Liver (tissue), 3 donors: ENCODE results near the gene PTPRH.

ENCODE experiments used
- FOXA1 ChIP-seq: IDR thresholded peaks from 2 replicates; pipeline ENCODE4 v1.6.1; 2016; ENCODE audit warnings: antibody characterized with exemption
- MAX ChIP-seq: IDR thresholded peaks from 2 replicates; pipeline ENCODE4 v1.6.1; 2016; ENCODE audit warnings: antibody characterized with exemption
- SP1 ChIP-seq: IDR thresholded peaks from 2 replicates; pipeline ENCODE4 v1.6.1; 2018; ENCODE audit warnings: antibody characterized with exemption, mild to moderate bottlenecking
- TF ChIP-seq, protein P1 (sequence below): fragments of 150-350 bp; IDR thresholded peaks from 2 replicates; pipeline ENCODE4 v1.5.1; 2017; ENCODE audit warnings: improper control_type of control experiment, low read depth, low read length; ENCODE audit not compliant: missing input control
- donor health status: healthy.
- donor health status: healthy.

- no peak for TF ChIP-seq MAX
- TF ChIP-seq, protein P1, sequence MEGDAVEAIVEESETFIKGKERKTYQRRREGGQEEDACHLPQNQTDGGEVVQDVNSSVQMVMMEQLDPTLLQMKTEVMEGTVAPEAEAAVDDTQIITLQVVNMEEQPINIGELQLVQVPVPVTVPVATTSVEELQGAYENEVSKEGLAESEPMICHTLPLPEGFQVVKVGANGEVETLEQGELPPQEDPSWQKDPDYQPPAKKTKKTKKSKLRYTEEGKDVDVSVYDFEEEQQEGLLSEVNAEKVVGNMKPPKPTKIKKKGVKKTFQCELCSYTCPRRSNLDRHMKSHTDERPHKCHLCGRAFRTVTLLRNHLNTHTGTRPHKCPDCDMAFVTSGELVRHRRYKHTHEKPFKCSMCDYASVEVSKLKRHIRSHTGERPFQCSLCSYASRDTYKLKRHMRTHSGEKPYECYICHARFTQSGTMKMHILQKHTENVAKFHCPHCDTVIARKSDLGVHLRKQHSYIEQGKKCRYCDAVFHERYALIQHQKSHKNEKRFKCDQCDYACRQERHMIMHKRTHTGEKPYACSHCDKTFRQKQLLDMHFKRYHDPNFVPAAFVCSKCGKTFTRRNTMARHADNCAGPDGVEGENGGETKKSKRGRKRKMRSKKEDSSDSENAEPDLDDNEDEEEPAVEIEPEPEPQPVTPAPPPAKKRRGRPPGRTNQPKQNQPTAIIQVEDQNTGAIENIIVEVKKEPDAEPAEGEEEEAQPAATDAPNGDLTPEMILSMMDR = peak; percentile 0
- no peak for TF ChIP-seq SP1
- no peak for TF ChIP-seq FOXA1
Observed at GRCh38 chr19:55132453-55133129, 76.7 kb downstream of the PTPRH start.
